NB4 (cell line): Measurements from ENCODE around the gene NLRP8.
"Not testable (repeated sequence)": the region's sequence is repeated elsewhere in the genome, so short reads cannot be mapped to it uniquely, and the experiment has no call there.

Experiments
- MYC ChIP-seq: IDR thresholded peaks from 2 replicates; pipeline ENCODE4 v1.6.1; 2011; ENCODE audit warnings: low read depth, low read length
- POLR2A ChIP-seq: IDR thresholded peaks from 2 replicates; pipeline ENCODE4 v1.6.1; 2011; ENCODE audit warnings: mild to moderate bottlenecking; ENCODE audit not compliant: insufficient read length; ENCODE audit errors: extremely low read depth
- TF ChIP-seq, protein P1 (sequence below): IDR thresholded peaks from one replicate; pipeline ENCODE4 v1.5.1; 2012; ENCODE audit warnings: low read depth, low read length
- TF ChIP-seq, protein P2 (sequence below): IDR thresholded peaks from 2 replicates; pipeline ENCODE4 v1.6.1; 2011; ENCODE audit warnings: low read depth, low read length

DNA sequence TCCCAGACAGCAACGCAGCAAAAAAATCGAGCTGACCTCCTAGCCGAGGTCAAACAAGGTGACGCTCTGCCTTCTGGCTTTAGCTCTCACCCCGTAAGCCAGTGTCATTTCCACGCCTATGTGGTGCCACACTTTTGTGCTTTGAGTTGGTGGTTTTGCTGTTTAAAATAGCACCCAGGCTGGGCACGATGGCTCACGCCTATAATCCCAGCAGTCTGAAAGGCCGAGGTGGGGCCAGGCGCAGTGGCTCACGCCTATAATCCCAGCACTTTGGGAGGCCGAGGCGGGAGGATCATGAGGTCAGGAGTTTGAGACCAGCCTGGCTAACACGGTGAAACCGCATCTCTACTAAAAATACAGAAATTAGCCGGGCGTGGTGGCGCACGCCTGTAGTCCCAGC is 2.9 kb downstream of the NLRP8 start:
- TF ChIP-seq POLR2A, MYC: not testable (repeated sequence)
- TF ChIP-seq, protein P1, sequence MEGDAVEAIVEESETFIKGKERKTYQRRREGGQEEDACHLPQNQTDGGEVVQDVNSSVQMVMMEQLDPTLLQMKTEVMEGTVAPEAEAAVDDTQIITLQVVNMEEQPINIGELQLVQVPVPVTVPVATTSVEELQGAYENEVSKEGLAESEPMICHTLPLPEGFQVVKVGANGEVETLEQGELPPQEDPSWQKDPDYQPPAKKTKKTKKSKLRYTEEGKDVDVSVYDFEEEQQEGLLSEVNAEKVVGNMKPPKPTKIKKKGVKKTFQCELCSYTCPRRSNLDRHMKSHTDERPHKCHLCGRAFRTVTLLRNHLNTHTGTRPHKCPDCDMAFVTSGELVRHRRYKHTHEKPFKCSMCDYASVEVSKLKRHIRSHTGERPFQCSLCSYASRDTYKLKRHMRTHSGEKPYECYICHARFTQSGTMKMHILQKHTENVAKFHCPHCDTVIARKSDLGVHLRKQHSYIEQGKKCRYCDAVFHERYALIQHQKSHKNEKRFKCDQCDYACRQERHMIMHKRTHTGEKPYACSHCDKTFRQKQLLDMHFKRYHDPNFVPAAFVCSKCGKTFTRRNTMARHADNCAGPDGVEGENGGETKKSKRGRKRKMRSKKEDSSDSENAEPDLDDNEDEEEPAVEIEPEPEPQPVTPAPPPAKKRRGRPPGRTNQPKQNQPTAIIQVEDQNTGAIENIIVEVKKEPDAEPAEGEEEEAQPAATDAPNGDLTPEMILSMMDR = not testable (repeated sequence)
- TF ChIP-seq, protein P2, sequence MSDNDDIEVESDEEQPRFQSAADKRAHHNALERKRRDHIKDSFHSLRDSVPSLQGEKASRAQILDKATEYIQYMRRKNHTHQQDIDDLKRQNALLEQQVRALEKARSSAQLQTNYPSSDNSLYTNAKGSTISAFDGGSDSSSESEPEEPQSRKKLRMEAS = not testable (repeated sequence)
